Tibial artery (tissue), 4 donors: ENCODE measurements around the gene UBE4B.

Source experiments
- DNase-seq, 2 donors: peaks; one replicate each; pipeline ENCODE4 v3.0.0-alpha.2; 2019
- H3K27ac ChIP-seq, 2 donors: fragments of 200-600 bp; sonication (generic) in 1 of 2; 1 replicate in 1 of 2; 2 replicates in 1 of 2; pipeline ENCODE4 v1.5.1; 2018 to 2019; ENCODE audit warnings: mild to moderate bottlenecking in 1 of 2
- H3K27me3 ChIP-seq, 2 donors: fragments of 200-600 bp; sonication (generic) in 1 of 2; one replicate each; pipeline versions ENCODE4 v1.5.1 to v1.6.0; 2016 to 2019
- H3K36me3 ChIP-seq, 3 donors: fragments of 200-600 bp; sonication (generic) in 2 of 3; one replicate each; pipeline ENCODE4 v1.5.1; 2016 to 2019; ENCODE audit warnings: mild to moderate bottlenecking in 2 of 3
- H3K4me1 ChIP-seq, 4 donors: fragments of 200-600 bp; sonication (generic) in 2 of 4; 1 replicate in 3 of 4; 2 replicates in 1 of 4; pipeline ENCODE4 v1.5.1; 2016 to 2019
- H3K4me3 ChIP-seq, 2 donors: fragments of 200-600 bp; sonication (generic) in 1 of 2; 1 replicate in 1 of 2; 2 replicates in 1 of 2; pipeline ENCODE4 v1.5.1; 2018 to 2019; ENCODE audit warnings: mild to moderate bottlenecking in 2 of 2
- H3K9me3 ChIP-seq, 3 donors: fragments of 200-600 bp; sonication (generic) in 1 of 3; one replicate each; pipeline ENCODE4 v1.5.1; 2016 to 2019
- CTCF ChIP-seq, 2 experiments: fragments of 200-600 bp in 1 of 2; fragments of 450-650 bp in 1 of 2; IDR thresholded peaks; one replicate each; pipeline ENCODE4 v1.5.1; 2017 to 2019; ENCODE audit warnings: antibody characterized with exemption in 2 of 2, mild to moderate bottlenecking in 1 of 2, moderate library complexity in 1 of 2
- intact Hi-C: fragments of 100-400 bp; cut with DNase I; formaldehyde crosslinking; loops from one replicate; pipeline ENCODE4 v1.15.0; 2023; ENCODE audit warnings: low total_unique reads

The UBE4B gene

GRCh38 chr1:10187026-10187334 lies 154.2 kb downstream of the UBE4B start:
- intact Hi-C loops = no loop called here
- no peak for TF ChIP-seq CTCF (IDR thresholded peaks at IDR 0.05)
- no peaks in the 10 kb centered on the region for H3K9me3 ChIP-seq
- no peak overlapping the region for H3K4me3 ChIP-seq
- DNase-seq = no peak
- no peak overlapping the region for H3K27ac ChIP-seq
- no peaks in the 10 kb centered on the region for H3K4me1 ChIP-seq
- no peaks in the 10 kb centered on the region for H3K27me3 ChIP-seq
- H3K36me3 ChIP-seq = no peaks in the 10 kb centered on the region

- no peaks in the 10 kb centered on the region for H3K27me3 ChIP-seq
- no peak overlapping the region for H3K27ac ChIP-seq
- H3K9me3 ChIP-seq = no peaks in the 10 kb centered on the region
- intact Hi-C loops = no loop called here
- DNase-seq = no peak
- no peaks in the 10 kb centered on the region for H3K36me3 ChIP-seq
- no peak for TF ChIP-seq CTCF (IDR thresholded peaks at IDR 0.05)
- no peaks in the 10 kb centered on the region for H3K4me1 ChIP-seq
- no peak overlapping the region for H3K4me3 ChIP-seq
Measured at GRCh38 chr1:10188133-10188650, 155.4 kb downstream of the UBE4B start.

GRCh38 chr1:10189659-10190058 lies 156.9 kb downstream of the UBE4B start:
- H3K36me3 ChIP-seq = no peaks in the 10 kb centered on the region

GRCh38 chr1:10192263-10192662 lies 159.5 kb downstream of the UBE4B start:
- H3K27me3 ChIP-seq = no peaks in the 10 kb centered on the region
- H3K9me3 ChIP-seq = no peaks in the 10 kb centered on the region
- H3K4me3 ChIP-seq = no peak overlapping the region
- H3K4me1 ChIP-seq = peaks cover 0 to 3% (median 0%) of the 10 kb centered on the region in 4 donors
- TF ChIP-seq CTCF (IDR thresholded peaks at IDR 0.05) = no peak
- intact Hi-C loops = no loop called here
- H3K27ac ChIP-seq = no peak overlapping the region
- no peaks in the 10 kb centered on the region for H3K36me3 ChIP-seq
- DNase-seq = peak in 1 of 2 donors; percentile 16

More at GRCh38 chr1:10189659-10190058, 156.9 kb downstream of the UBE4B start:
- Histone ChIP-seq H3K27ac (no peak overlapping the region), H3K9me3 (no peaks in the 10 kb centered on the region), H3K4me3 (no peak overlapping the region), H3K27me3 (no peaks in the 10 kb centered on the region), H3K4me1 (peaks cover 0 to 3% (median 0%) of the 10 kb centered on the region in 4 donors)
- DNase-seq = peak in 1 of 2 donors; percentile 48
- TF ChIP-seq CTCF (IDR thresholded peaks at IDR 0.05) = no peak
- intact Hi-C loops = no loop called here

GRCh38 chr1:10193288-10193687 lies 160.5 kb downstream of the UBE4B start:
- Histone ChIP-seq H3K36me3 (no peaks in the 10 kb centered on the region), H3K27me3 (no peaks in the 10 kb centered on the region), H3K9me3 (no peaks in the 10 kb centered on the region), H3K27ac (no peak overlapping the region), H3K4me1 (peaks cover 0 to 3% (median 0%) of the 10 kb centered on the region in 4 donors), H3K4me3 (no peak overlapping the region)
- TF ChIP-seq CTCF (IDR thresholded peaks at IDR 0.05) = no peak
- intact Hi-C loops = no loop called here
- DNase-seq = peak in 1 of 2 donors; percentile 23

- intact Hi-C loops = no loop called here
Measured at GRCh38 chr1:10195570-10195969, 162.8 kb downstream of the UBE4B start.

More at GRCh38 chr1:10195570-10195969, 162.8 kb downstream of the UBE4B start:
- no peak overlapping the region for H3K27ac ChIP-seq
- H3K4me3 ChIP-seq = no peak overlapping the region
- H3K4me1 ChIP-seq = peaks cover 0 to 3% (median 0%) of the 10 kb centered on the region in 4 donors
- peak in 1 of 2 donors; percentile 29 for DNase-seq
- TF ChIP-seq CTCF (IDR thresholded peaks at IDR 0.05) = no peak
- no peaks in the 10 kb centered on the region for H3K9me3 ChIP-seq
- no peaks in the 10 kb centered on the region for H3K36me3 ChIP-seq
- peaks cover 0 to 3% of the 10 kb centered on the region in 2 donors for H3K27me3 ChIP-seq
